Activated CD8-positive, alpha-beta memory T cell treated with anti-CD3 and anti-CD28 coated beads for 4 hours (primary cell): Measurements from ENCODE around the gene RASSF8.
A peak's percentile ranks its signal among the peaks of the same experiment; 100 is the strongest.
"Not testable (repeated sequence)": the region's sequence is repeated elsewhere in the genome, so short reads cannot be mapped to it uniquely, and the experiment has no call there.

Experiments
- DNase-seq, 2 donors: peaks; one replicate each; pipeline ENCODE4 v3.0.0-alpha.2; 2020; ENCODE audit warnings: low read depth in 2 of 2

Gene RASSF8

DNA sequence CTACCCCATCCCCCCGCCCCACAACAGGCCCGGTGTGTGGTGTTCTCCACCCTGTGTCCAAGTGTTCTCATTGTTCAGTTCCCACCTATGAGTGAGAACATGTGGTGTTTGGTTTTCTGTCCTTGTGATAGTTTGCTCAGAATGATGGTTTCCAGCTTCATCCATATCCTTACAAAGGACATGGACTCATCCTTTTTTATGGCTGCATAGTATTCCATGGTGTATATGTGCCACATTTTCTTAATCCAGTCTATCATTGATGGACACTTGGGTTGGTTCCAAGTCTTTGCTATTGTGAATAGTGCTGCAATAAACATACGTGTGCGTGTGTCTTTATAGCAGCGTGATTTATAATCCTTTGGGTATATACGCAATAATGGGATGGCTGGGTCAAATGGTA, 98.8 kb downstream of the RASSF8 start:
- DNase-seq, result not testable (repeated sequence)

DNA sequence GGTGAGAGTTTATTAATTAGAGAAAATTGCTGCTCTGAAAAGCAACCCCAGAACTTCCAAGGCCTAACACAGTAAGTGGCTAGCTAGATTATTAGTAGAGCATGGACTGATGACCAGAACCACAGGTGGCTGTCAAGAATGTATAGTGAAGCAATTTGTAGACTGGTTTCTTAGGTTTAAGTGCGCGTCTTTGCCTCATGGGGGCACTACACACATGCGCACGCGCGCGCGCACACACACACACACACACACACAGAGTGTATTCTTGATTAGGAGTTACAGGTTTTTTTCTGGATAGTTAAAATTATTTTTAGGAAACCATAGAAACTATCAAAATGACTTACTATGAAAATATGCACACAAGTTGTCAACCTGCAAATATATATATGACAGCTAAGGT, 99.8 kb downstream of the RASSF8 start:
- no peak for DNase-seq

DNA sequence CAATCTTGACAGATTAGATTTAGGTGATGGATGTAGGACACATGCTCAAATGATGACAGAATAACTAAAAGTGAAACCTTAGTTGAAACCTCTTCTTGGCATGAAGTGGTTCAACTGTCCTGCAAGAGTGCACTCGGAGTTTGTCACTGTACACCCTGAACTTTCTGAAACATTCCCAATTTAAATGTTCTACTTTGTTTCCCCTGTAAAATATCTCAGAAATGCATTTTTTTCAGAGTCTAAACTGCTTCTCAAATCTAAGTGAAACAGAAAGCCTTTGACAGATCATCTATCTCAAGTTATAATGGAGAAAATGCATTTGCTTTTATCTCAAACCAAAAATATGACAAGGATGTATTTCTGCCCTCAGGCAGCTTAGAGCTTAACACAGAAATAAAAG, 100.3 kb downstream of the RASSF8 start:
- no peak for DNase-seq

DNA sequence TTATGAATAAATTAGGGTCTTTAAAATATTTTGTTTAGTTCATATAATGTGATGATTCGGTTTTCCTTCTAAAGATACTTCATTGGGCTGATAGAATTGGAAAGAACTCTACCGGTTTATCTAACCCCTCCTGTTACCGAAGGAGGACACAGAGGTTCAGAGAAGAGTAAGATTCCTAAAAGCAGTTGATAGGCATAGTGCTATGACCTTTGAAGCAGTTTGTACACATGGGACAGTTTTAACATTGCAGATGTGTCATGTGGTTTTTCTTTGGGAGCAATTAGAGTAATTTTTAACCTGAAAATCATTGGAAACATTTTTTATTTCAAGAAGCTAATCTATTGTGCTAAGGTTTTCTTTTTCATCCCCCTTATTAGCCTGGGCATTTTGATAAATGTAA, 103.5 kb downstream of the RASSF8 start:
- DNase-seq, result no peak

DNA sequence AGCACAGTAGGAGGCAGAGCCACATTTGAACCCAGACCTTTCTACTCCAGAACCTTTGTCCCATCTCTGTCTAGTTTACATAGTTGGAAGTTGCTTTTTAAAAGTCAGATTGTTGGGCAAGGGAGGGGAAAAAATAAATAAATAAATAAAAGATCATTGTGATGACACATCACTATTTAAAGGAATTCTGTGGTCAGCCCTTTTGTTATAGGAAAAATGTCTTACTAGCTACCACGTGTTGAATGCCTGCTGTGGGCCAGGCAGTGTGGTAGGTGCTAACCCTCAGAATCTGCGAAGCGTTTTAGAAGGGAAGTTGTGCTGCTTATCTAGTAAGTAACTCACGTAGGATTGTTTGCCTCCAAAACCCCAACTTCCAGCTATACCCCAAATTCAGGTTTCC, 104.1 kb downstream of the RASSF8 start:
- no peak for DNase-seq

DNA sequence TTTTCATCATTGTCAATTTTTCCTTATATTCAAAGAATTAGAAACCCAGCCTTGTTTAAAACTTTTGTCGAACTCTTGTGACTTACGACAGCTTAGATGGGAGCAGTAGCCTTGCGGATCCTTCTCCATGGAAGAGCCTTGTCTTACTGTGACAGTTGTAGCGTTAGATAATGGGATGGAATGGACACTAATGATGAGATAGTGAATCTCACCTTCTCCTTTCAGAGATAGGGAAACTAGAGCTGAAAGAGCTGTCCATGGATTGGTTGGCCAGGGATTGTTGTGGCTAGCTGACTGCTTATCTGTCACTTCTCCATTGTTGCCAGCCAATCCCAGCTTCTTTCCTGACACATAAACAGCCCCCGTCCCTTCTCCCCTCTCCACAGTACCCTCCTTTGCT, 107.0 kb downstream of the RASSF8 start:
- DNase-seq, result no peak

DNA sequence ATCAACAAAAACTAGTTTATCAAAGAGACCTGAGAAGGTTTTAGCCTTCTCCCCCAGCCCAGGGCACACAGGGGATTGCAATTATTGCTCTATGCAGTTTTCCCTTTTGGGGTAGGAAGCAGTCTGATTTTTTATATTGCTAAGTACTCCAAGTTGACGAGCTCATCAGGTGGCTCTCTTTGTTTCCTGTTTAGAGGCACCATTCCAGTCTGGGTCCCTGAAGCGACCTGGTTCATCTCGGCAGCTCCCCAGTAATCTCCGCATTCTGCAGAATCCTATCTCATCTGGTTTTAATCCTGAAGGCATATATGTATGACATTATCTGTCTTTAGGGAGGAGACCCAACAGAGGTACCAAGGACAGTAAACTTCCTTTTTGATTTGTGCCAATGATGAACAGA, 110.0 kb downstream of the RASSF8 start:
- DNase-seq, result no peak

DNA sequence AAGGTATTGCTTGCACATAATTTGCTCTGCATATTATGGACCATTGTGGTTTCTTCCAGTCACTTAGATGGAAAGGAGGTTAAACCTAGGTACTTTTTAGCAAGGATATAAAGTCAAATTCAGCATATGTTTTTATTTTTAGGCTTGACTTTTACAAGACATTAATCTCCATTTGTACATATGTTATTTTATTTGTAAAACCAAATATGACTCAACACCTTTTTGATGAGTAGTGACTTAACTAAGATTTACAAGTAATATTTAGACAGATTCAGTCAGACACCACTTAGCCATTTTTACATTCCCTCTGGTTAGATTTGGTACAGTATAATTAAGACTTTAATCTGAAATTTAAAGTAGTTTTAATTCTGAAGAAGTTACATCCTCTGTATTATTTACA, 111.3 kb downstream of the RASSF8 start:
- no peak for DNase-seq

DNA sequence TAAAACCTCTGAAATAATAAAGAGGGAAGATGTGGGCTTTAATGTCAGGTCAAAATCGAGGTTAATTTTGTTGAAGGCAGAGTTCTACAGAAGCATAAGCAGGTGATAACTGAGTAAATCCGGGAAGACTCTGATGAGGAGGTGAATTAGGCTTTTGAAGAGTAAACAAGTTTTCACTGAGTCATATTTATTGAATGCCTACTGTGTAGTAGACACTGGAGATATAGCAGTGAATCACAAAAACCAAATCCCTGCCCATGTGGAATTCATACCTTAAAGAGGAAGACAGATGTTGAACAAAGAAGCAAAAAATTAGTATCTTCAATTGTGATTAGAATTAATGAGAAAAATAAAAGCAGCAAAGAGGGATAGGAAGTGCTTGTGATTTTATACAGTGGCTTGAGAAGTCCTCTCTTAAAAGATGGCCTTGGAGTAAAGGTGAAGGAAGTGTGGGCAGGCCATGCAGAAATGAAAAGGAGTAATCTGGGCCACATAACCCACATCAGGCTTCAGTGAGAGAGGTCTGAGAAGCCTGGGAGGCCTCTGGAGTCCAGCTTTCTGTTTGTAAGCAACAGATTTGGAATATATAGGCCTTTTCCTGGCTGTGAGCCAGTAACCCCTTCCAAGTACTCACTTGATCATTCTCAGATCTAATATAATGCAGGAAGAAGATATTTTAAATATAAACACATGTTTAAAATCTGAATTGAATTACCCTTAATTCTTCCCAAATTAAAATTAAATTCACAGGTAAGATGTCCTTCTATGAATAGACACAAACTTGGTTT, 119.6 kb downstream of the RASSF8 start:
- DNase-seq, result no peak

DNA sequence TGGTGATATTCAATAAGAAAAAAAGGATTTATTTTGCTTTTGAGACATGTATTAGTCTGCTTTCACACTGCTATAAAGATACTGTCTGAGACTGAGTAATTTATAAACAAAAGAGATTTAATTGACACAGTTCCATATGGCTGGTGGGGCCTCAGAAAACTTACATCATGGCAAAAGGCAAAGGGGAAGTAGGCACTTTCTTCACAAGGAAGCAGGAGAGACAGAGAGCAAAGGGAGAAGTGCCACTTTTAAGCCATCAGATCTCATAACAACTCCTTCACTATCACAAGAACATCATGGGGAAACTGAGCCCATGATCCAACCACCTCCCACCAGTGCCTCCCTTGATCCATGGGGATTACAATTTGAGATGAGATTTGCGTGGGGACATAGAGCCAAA, 122.4 kb downstream of the RASSF8 start:
- no peak for DNase-seq

DNA sequence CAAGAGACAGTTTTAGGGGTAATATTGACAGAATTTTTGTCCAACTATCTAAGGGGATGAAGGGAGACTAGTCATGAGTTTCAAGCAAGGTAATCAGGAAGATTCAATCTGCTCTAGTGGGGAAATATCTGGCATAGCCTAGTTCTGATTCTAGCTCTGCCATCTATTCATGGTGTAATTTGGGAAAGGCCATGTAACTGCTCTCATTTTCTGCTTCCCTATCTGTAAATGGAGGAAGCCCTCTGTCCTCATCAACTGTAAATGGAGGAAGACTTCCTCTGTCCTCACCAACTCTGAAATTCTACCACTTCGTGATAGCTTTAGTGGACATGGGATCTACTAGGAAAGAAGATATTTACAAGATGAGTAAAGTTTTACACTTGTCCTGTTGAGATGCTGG, 128.5 kb downstream of the RASSF8 start:
- no peak for DNase-seq

DNA sequence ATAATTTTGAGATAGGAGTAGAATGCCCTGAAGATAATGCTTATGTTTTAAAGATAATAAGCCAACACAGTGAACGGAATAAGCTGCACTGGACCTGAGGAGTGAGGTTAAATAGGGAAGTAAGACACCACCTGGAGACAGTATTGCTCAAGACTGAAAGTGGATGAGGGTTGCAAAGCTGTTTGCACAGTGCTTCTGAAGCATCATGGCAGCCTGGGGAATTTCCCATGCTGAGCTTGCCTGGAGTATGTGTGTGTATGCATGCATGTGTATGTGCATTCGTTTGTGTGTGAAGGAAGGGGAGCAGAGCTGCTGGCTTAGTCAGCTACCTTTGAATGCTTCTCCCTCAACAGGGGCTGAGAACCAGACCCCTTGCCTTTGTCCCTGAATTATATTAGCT, 130.5 kb downstream of the RASSF8 start:
- DNase-seq, result no peak

DNA sequence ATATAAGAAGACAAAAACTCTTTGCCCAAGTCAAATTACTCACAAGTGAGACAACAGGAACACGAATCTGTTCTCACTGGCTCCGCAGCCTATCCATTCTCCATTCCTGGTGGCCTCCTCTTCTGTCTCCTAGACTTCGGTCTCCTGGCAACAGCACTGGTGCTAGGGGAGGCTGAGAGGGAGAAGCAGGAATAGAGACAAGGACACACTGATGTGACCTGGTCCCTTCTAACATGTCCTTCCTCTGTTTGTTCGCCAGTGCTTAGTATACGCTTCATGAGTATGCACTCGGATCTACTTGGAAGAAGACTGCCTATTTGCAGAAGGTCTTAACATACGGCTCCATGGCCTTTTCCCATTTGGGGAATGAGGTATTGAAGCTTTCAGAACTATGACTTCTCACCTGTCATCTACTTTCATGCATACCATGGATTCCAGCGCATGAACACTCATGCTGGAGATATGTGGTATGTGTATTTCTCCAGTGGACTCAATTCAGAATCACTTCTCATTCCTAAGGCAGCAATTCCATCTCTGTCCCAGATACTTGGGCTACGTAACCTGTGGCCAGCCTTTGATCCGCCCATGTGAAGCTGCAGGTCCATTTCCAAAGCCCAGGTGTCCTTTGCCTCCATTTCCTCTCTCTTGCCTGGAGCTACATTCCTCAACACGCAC, 132.5 kb downstream of the RASSF8 start:
- DNase-seq, result no peak

DNA sequence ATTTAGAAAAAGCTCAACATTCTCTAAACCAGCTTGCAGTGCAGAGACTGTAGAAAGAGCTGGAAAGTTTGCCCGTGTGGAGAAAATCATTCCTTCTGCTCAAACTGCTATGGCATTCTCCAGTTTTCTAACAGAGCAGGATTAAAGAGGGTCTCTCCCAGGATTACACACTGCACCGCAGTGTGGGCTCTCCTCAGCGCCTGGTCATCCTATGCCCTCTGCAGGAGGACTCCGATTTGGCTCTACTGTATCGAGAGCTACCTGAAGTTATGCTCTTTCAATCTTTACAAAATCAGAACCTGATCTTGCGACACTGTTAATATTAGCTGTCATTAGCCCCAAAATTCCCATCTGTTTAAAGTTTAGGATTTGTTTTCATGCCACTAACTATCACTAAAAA, 133.3 kb downstream of the RASSF8 start:
- DNase-seq, result no peak

DNA sequence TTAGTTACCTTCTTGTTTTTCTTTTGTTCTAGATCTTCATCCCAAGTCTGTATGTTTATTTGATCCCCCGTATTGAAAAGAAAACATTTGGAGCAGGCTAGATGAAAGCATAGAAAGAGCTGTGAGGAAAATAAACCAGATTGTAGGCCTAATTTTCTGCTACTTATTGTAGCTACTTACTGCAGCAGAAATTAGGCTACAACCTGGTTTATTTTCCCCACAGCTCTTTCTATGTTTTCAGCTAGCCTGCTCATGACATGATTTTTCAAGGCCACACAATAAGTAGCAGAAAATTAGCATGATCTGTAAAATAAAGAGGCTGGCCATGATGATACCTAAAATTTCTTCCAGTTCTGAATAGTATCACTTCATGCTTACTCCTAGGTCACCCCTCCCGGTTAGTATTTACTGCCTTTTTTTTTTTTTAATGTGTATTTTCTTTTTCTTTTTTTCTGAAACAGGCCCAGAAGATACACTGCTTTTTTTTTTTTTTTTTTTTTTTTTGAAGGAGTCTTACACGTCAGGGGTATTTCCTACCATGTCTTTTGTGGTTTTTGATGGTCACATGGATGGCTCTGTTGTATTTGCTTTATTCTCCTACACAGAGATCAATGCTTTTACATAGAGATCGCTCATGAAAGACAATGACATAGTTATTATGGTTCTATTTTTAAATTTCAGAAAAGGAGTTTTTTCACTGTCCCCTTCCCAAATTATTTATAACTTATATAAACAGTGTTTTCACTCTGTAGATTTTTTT, 134.0 kb downstream of the RASSF8 start:
- DNase-seq, result no peak

DNA sequence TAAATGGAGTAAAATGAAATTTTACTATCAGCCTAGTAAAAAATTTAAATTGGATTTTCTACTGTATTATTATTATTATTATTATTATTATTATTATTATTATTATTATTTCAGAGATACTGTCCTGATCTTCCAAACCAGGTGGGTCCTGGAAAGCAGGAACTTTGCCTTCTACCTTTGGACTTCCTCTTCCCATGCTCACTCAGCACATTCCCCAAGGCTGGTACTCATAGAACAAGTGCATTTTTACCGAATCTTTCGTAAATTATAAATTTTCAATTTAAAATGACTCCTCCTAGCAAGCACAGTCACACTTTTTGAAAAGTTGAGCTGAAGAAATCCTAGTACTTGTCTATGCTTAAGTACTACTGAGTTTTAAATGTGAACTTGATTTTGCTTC, 136.7 kb downstream of the RASSF8 start:
- no peak for DNase-seq

DNA sequence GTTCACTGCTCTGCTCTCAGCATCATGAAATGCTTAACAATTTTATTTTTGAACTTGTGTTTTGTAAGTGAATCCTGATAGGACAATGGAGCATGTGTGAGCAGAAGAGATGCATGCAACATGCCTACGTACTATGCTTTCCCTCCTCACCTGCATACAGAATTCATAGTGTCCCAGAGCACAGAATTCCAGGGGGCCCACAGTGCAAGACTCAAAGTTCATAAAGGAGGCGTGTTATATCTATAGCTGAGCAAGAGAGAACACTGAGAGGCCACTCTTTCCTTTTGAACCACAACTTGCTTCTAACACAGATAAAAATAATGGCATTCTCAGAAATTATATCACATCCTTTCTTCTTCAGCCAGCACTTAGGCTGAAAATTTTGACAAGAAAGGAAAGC, 137.6 kb downstream of the RASSF8 start:
- no peak for DNase-seq

DNA sequence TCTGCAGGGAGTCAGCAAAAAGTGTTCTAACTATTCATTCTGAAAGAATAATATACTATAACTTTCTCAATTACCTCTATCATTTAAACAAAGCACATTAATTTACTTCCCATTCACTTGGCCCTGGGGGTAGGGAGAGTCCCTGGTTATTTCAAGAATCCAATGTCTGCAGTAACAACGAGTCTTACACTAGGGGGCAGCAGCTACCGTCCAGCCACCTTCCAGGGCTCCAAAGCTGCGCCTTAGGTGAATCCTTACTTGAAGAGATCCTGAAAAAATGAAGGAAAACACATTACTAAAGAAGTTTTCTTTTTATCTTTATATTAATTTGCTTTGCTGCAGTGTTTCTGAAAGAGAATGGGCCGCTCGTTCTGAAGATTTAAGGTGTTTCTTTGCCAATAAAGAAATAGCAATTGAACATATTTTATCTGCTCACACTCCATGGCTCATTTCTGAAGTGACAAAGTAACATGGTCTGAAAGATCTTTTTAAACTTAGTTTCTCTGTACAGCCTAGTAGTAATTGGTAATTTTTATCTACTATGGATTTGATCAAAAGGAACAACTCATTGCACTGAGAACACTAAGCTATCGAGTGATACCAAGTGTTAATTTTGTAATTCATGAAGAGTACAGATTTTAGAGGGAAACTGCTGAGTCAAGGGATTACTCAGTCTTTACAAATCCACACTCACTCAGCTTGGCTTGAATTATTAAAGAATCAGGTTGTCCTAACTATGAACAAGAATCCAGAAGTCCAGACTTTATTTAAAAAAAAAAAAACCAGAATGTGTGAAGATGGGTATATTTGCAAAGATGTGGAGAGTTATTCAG, 138.8 kb downstream of the RASSF8 start:
- DNase-seq, result peak; percentile 17 to 28

DNA sequence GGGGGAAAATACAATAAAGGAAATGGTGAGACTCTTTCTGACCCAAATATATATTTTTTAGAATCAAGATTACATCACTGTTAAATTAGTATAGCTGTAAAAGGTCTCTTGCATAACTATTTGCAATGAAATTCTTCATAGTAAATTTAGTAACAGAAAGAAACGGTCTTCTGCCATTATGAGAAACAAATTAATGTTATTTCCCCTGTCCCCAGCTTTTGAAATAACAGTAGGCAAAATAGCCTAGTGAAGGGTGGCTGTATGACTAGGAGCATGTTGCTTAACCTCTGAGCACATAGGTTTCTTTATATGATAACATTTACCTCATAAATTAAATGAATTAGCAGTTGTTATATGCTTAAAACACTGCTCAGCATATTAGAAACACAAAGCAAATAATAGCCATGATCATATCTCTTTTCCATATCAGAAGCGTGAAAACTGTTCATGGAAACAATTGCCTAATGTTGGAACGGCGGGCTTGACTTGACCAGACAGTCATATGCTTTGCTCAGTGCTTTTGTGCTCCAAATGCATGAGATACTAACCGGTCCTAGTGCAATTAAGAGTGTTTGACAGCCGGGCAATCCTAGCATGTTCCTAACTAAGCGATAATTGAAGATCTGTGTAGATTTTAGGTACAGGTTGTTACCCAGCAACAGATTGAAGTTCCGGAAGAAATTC, 142.3 kb downstream of the RASSF8 start:
- DNase-seq, result no peak

DNA sequence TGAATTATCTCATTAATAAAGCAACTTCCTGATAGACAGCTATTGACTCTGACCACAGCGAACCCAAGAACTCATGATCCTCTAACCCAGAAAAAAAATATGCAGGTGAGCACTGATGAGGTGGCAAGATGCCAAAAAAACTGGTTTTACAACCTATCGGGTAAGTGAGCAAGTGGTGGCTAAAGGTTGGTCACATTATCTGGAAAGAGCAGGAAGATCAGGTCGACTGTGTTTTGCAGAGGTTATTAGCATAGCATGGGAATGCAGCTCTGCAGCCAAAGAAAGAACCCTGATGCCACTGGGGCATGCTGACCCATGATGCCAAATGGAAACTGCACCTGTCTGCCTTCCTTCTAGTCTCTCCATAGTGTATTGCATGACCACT, 142.9 kb downstream of the RASSF8 start:
- no peak for DNase-seq

DNA sequence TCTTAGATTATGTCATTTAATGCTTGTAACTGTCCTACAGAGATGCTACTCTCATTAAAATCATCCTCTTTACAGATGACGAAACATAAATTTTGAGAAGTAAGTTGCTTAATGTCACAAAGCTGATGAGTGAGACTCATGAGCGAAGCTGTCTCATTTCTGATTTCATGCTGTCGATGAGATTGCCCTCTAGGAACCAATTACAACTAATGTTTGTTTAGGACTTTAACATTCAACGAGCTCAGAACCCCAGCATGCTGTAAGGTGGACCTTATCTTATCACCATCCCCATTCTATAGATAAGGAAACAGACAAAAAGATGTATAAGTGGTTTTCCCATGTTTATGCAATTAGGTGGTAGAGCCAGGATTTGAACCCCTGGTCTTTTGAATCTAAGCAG, 143.3 kb downstream of the RASSF8 start:
- DNase-seq, result no peak
